HUES6 (cell line): ENCODE data around the gene TTLL11.

Experiments
- H3K27ac ChIP-seq: 2 replicates; pipeline ENCODE4 v1.7.0; 2013; ENCODE audit warnings: low read depth, mild to moderate bottlenecking, low read length, inconsistent platforms
- H3K27me3 ChIP-seq: 2 replicates; pipeline ENCODE4 v1.6.1; 2013; ENCODE audit warnings: low read length; ENCODE audit not compliant: control insufficient read depth, insufficient read depth
- H3K36me3 ChIP-seq: 2 replicates; pipeline ENCODE4 v1.6.1; 2013; ENCODE audit warnings: low read length; ENCODE audit not compliant: control insufficient read depth, insufficient read depth
- H3K4me1 ChIP-seq: 2 replicates; pipeline ENCODE4 v1.6.1; 2013; ENCODE audit warnings: low read length; ENCODE audit not compliant: control insufficient read depth, insufficient read depth
- H3K4me3 ChIP-seq: 2 replicates; pipeline ENCODE4 v1.5.1; 2013; ENCODE audit warnings: low read depth, low read length
- H3K9ac ChIP-seq: one replicate; pipeline ENCODE4 v1.6.1; 2013; ENCODE audit warnings: mild to moderate bottlenecking, low read length
- H3K9me3 ChIP-seq: 2 replicates; pipeline ENCODE4 v1.6.1; 2013; ENCODE audit warnings: low read depth, low read length; ENCODE audit not compliant: control insufficient read depth, insufficient read depth

Gene TTLL11

DNA sequence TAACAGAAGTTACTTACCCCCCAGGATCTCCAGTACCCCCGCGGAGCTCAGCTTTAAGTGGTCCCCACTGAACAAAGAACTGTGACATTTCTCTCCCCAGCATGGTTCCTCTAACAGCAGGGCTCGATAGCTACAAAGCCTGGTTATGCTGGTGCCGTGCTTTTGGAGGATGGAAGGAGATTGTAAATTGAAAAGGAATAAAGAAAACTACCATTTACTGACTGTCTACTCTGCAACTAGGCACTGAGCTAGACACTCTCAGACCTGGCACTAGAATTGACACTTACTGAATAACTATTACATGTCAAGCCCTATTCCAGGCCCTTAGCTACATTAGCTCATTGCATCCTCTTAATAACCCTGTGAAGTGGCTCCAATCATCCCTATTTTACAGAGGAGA, 145.3 kb downstream of the TTLL11 start:
- Histone ChIP-seq H3K36me3 (no peaks in the 10 kb centered on the region), H3K4me1 (peaks cover 22% of the 10 kb centered on the region), H3K9me3 (no peaks in the 10 kb centered on the region), H3K27me3 (no peaks in the 10 kb centered on the region), H3K4me3 (no peak overlapping the region), H3K27ac (no peak overlapping the region), H3K9ac (no peak overlapping the region)

DNA sequence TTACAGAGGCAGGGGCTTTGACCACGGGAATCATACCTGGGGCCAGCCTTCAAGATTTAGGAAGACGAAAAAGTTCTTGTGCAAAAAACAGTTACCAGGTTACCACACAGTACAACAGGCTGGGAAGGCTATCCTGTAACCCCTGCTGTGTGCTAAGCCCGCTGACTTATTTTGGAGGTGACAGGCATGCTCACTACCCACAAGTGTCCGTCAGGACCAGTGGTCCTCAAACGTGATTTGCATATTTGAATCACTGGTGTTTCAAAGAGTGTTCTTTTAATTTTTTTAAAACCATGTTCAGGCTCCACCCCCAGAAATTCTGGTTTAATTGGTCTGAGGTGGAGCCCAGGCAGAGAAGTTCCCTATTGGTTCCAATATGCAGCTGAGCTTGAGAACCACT, 146.6 kb downstream of the TTLL11 start:
- no peaks in the 10 kb centered on the region for H3K9me3 ChIP-seq
- no peak overlapping the region for H3K27ac ChIP-seq
- no peak overlapping the region for H3K4me3 ChIP-seq
- peaks cover 24% of the 10 kb centered on the region for H3K4me1 ChIP-seq
- H3K36me3 ChIP-seq = no peaks in the 10 kb centered on the region
- H3K9ac ChIP-seq = no peak overlapping the region
- 0 out of 2 replicates have a peak, but pooled peaks cover 6% of the 10 kb centered on the region for H3K27me3 ChIP-seq

DNA sequence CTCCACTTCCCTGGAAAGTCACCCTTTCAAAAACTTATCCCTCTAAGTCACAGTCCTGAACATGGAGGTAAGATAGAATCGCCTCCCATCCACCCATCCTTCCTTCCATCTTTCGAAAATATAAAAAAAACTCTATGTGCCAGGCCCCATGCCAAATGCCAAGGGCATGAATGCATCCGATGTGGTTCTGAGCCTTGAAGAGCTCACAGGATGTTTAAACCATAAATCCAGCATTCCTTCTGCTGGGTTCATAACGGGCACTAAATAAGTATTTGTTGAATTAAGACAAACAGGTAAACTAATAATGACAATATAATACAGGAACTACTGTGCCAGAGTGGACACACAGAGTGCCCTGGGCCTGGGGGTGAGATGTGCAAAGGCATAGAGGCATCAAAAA, 147.3 kb downstream of the TTLL11 start:
- 0 out of 2 replicates have a peak, but pooled peaks cover 6% of the 10 kb centered on the region for H3K27me3 ChIP-seq
- H3K27ac ChIP-seq = no peak overlapping the region
- H3K4me1 ChIP-seq = peaks cover 24% of the 10 kb centered on the region
- H3K9me3 ChIP-seq = no peaks in the 10 kb centered on the region
- H3K36me3 ChIP-seq = no peaks in the 10 kb centered on the region
- H3K9ac ChIP-seq = no peak overlapping the region
- H3K4me3 ChIP-seq = no peak overlapping the region

- Histone ChIP-seq H3K4me3 (no peak overlapping the region), H3K9ac (no peak overlapping the region), H3K27me3 (0 out of 2 replicates have a peak, but pooled peaks cover 6% of the 10 kb centered on the region), H3K4me1 (peaks cover 24% of the 10 kb centered on the region), H3K9me3 (no peaks in the 10 kb centered on the region), H3K36me3 (no peaks in the 10 kb centered on the region), H3K27ac (no peak overlapping the region)
Observed at GRCh38 chr9:121945281-121945680, 147.8 kb downstream of the TTLL11 start.

GRCh38 chr9:121944711-121945191, 148.4 kb downstream of the TTLL11 start:
- no peak overlapping the region for H3K27ac ChIP-seq
- 0 out of 2 replicates have a peak, but pooled peaks cover 6% of the 10 kb centered on the region for H3K27me3 ChIP-seq
- no peak overlapping the region for H3K9ac ChIP-seq
- peaks cover 26% of the 10 kb centered on the region for H3K4me1 ChIP-seq
- no peaks in the 10 kb centered on the region for H3K36me3 ChIP-seq
- no peak overlapping the region for H3K4me3 ChIP-seq
- no peaks in the 10 kb centered on the region for H3K9me3 ChIP-seq

DNA sequence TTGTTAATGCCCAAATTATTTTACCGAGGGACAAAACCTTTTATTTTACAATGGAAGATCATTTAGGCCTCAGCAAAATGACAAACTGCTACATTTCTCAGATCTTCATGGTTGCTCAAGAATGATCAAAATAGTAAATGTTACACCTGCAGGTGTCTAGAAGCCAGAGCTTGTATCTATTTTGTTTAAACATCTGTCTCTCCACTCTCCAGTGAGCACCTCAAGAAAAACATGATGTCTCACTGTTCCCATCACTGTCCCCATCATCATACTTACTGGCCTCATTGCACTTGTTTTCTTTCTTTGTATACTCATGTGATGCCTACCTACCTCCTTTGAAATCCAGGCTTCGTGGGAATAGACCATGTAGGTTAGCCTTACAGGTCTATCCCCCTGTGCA, 149.6 kb downstream of the TTLL11 start:
- Histone ChIP-seq H3K9me3 (no peaks in the 10 kb centered on the region), H3K4me1 (peaks cover 27% of the 10 kb centered on the region), H3K27ac (no peak overlapping the region), H3K4me3 (no peak overlapping the region), H3K9ac (no peak overlapping the region), H3K27me3 (0 out of 2 replicates have a peak, but pooled peaks cover 6% of the 10 kb centered on the region), H3K36me3 (no peaks in the 10 kb centered on the region)

- Histone ChIP-seq H3K4me3 (no peak overlapping the region), H3K36me3 (no peaks in the 10 kb centered on the region), H3K4me1 (peaks cover 24% of the 10 kb centered on the region), H3K9ac (no peak overlapping the region), H3K27me3 (0 out of 2 replicates have a peak, but pooled peaks cover 6% of the 10 kb centered on the region), H3K9me3 (no peaks in the 10 kb centered on the region), H3K27ac (no peak overlapping the region)
Observed at GRCh38 chr9:121942866-121943382, 150.2 kb downstream of the TTLL11 start.

GRCh38 chr9:121942313-121942712, 150.8 kb downstream of the TTLL11 start:
- H3K27ac ChIP-seq = no peak overlapping the region
- 0 out of 2 replicates have a peak, but pooled peaks cover 6% of the 10 kb centered on the region for H3K27me3 ChIP-seq
- H3K9ac ChIP-seq = no peak overlapping the region
- H3K9me3 ChIP-seq = no peaks in the 10 kb centered on the region
- no peak overlapping the region for H3K4me3 ChIP-seq
- H3K36me3 ChIP-seq = no peaks in the 10 kb centered on the region
- peaks cover 18% of the 10 kb centered on the region for H3K4me1 ChIP-seq

- Histone ChIP-seq H3K4me3 (no peak overlapping the region), H3K9me3 (no peaks in the 10 kb centered on the region), H3K36me3 (no peaks in the 10 kb centered on the region), H3K27ac (no peak overlapping the region), H3K9ac (no peak overlapping the region), H3K27me3 (0 out of 2 replicates have a peak, but pooled peaks cover 6% of the 10 kb centered on the region), H3K4me1 (peaks cover 20% of the 10 kb centered on the region)
Observed at GRCh38 chr9:121939643-121940042, 153.5 kb downstream of the TTLL11 start.

DNA sequence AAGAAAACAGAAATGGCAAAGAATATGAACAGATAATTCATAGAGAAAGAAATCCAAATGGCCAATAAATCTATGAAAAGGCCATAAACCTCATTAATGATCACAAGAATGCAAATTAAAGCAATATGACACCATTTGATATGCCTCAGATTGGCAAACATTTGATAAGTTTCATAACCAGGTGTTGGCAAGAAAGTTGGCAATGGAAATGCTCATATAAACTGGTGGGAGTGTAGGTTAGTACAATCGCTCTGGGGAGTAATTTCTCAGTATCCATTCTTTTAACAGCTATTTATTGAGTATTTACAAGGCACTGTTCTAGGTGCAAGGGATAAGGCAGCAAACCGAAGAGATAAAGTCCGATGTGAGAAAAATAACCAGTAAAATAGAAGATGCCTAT, 154.5 kb downstream of the TTLL11 start:
- Histone ChIP-seq H3K4me1 (peaks cover 20% of the 10 kb centered on the region), H3K27me3 (0 out of 2 replicates have a peak, but pooled peaks cover 6% of the 10 kb centered on the region), H3K27ac (no peak overlapping the region), H3K9me3 (no peaks in the 10 kb centered on the region), H3K9ac (no peak overlapping the region), H3K4me3 (no peak overlapping the region), H3K36me3 (no peaks in the 10 kb centered on the region)

DNA sequence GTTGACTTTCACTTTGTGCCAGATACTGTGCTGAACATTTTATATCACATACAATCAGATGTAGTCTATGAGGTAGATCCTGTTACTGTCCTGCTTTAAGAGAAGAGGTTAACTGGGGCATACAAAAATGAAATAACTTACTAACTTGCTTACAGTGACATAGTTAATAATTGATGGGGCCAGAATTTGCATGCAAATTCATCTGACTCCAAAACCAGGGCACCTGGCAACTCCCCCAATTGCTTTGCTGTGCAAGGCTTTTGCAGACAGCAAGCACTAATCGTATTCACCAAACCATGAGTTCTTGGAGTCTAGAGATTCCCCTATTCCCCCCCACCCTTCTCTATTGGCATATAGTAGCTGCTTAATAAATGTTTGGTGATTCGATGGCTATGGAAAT, 155.9 kb downstream of the TTLL11 start:
- Histone ChIP-seq H3K27ac (no peak overlapping the region), H3K4me3 (no peak overlapping the region), H3K36me3 (no peaks in the 10 kb centered on the region), H3K27me3 (0 out of 2 replicates have a peak, but pooled peaks cover 6% of the 10 kb centered on the region), H3K4me1 (peaks cover 12% of the 10 kb centered on the region), H3K9ac (no peak overlapping the region), H3K9me3 (no peaks in the 10 kb centered on the region)
